ENCODE measurements around the gene CBY1. TPM values are rescaled to one million over a fixed set of nuclear protein-coding genes. Genes with fewer than 3 reads are reported as not detected.

The CBY1 gene
- total RNA-seq, 2 experiments from 2014 or later = 3.5 to 12.8 TPM

- no TSS peak for BruUV-seq (replicated peaks)
- H2AFZ ChIP-seq (ENCODE audit: low read length) = no peak overlapping the region
- H3K4me3 ChIP-seq (ENCODE audit: low read depth, low read length, poor library complexity, severe bottlenecking) = peak overlapping the region; percentile 28
- H3K9me3 ChIP-seq (ENCODE audit: low read length) = no peaks in the 10 kb centered on the region
- DNase-seq (ENCODE audit: low spot score) = peak; percentile 62
- intact Hi-C loops (cut with micrococcal nuclease; ENCODE audit: unreplicated experiment) = loop anchor here (10.0 kb wide), 1 partner anchor 655 kb away; the partner anchor contains the start of gene PICK1
- H3K4me1 ChIP-seq (ENCODE audit: insufficient read depth, low read length, poor library complexity, severe bottlenecking) = peaks cover 43% of the 10 kb centered on the region
- peaks cover 77% of the 10 kb centered on the region for H3K79me2 ChIP-seq (ENCODE audit: insufficient read depth, low read depth, low read length)
- H3K27ac ChIP-seq (ENCODE audit: low read depth, low read length, poor library complexity, severe bottlenecking) = no peak overlapping the region
- H4K20me1 ChIP-seq (ENCODE audit: insufficient read depth, low read length) = peaks cover 39% of the 10 kb centered on the region
- no peaks in the 10 kb centered on the region for H3K9me2 ChIP-seq (ENCODE audit: insufficient read depth, low read length)
- ChIA-PET CTCF (ENCODE audit: unreplicated experiment) (interaction anchor here (0.5 kb wide), 1 partner anchor 1204 kb away, joined by 3 read pairs; no protein-coding TSS in a partner anchor), POLR2A (interaction anchor here (0.6 to 0.7 kb wide), 3 partner anchors 15 to 327 kb away, joined by 3 to 4 read pairs (median 3); no protein-coding TSS in a partner anchor)
- H3K4me2 ChIP-seq (ENCODE audit: low read length) = peak overlapping the region; percentile 81
- peaks cover 28% of the 10 kb centered on the region for H3K36me3 ChIP-seq (ENCODE audit: insufficient read depth, low read length)
- TF ChIP-seq CTCF (conservative IDR thresholded peaks at IDR 0.05; ENCODE audit: low read length) = no peak
- no peak for TF ChIP-seq EZH2phosphoT487 (IDR thresholded peaks at IDR 0.05; ENCODE audit: borderline replicate concordance, low read depth, low read length)
These were observed 52.9 kb downstream of the CBY1 start for GRCh38 chr22:38709306-38709705.

- H3K4me2 ChIP-seq (ENCODE audit: low read length) = no peak overlapping the region
- H3K36me3 ChIP-seq (ENCODE audit: insufficient read depth, low read length) = peaks cover 30% of the 10 kb centered on the region
- H4K20me1 ChIP-seq (ENCODE audit: insufficient read depth, low read length) = peaks cover 43% of the 10 kb centered on the region
- peaks cover 34% of the 10 kb centered on the region for H3K4me1 ChIP-seq (ENCODE audit: insufficient read depth, low read length, poor library complexity, severe bottlenecking)
- CTCF ChIA-PET (ENCODE audit: unreplicated experiment) = interaction anchor here (0.6 kb wide), 1 partner anchor 14 kb away, joined by 3 read pairs; no protein-coding TSS in a partner anchor
- no peak overlapping the region for H3K27ac ChIP-seq (ENCODE audit: low read depth, low read length, poor library complexity, severe bottlenecking)
- DNase-seq (ENCODE audit: low spot score) = no peak
- H3K79me2 ChIP-seq (ENCODE audit: insufficient read depth, low read depth, low read length) = peaks cover 77% of the 10 kb centered on the region
- BruUV-seq (replicated peaks) = TSS peak; percentile 11
- POLR2A ChIA-PET = no interaction called here
- no peak overlapping the region for H2AFZ ChIP-seq (ENCODE audit: low read length)
- no peak for TF ChIP-seq CTCF (conservative IDR thresholded peaks at IDR 0.05; ENCODE audit: low read length)
- TF ChIP-seq EZH2phosphoT487 (IDR thresholded peaks at IDR 0.05; ENCODE audit: borderline replicate concordance, low read depth, low read length) = no peak
- intact Hi-C loops (cut with micrococcal nuclease; ENCODE audit: unreplicated experiment) = no loop called here
- H3K4me3 ChIP-seq (ENCODE audit: low read depth, low read length, poor library complexity, severe bottlenecking) = no peak overlapping the region
- H3K9me2 ChIP-seq (ENCODE audit: insufficient read depth, low read length) = no peaks in the 10 kb centered on the region
- no peaks in the 10 kb centered on the region for H3K9me3 ChIP-seq (ENCODE audit: low read length)
These were observed 53.9 kb downstream of the CBY1 start for GRCh38 chr22:38710351-38710750.

GRCh38 chr22:38710866-38711265 lies 54.4 kb downstream of the CBY1 start:
- H3K4me1 ChIP-seq (ENCODE audit: insufficient read depth, low read length, poor library complexity, severe bottlenecking) = peaks cover 34% of the 10 kb centered on the region
- DNase-seq (ENCODE audit: low spot score) = no peak
- CTCF ChIA-PET (ENCODE audit: unreplicated experiment) = no interaction called here
- H3K4me2 ChIP-seq (ENCODE audit: low read length) = no peak overlapping the region
- H3K79me2 ChIP-seq (ENCODE audit: insufficient read depth, low read depth, low read length) = peaks cover 77% of the 10 kb centered on the region
- POLR2A ChIA-PET = no interaction called here
- no peaks in the 10 kb centered on the region for H3K9me2 ChIP-seq (ENCODE audit: insufficient read depth, low read length)
- H3K36me3 ChIP-seq (ENCODE audit: insufficient read depth, low read length) = peaks cover 33% of the 10 kb centered on the region
- intact Hi-C loops (cut with micrococcal nuclease; ENCODE audit: unreplicated experiment) = no loop called here
- no peak overlapping the region for H2AFZ ChIP-seq (ENCODE audit: low read length)
- H3K4me3 ChIP-seq (ENCODE audit: low read depth, low read length, poor library complexity, severe bottlenecking) = no peak overlapping the region
- no peaks in the 10 kb centered on the region for H3K9me3 ChIP-seq (ENCODE audit: low read length)
- TF ChIP-seq EZH2phosphoT487 (IDR thresholded peaks at IDR 0.05; ENCODE audit: borderline replicate concordance, low read depth, low read length) (no peak), CTCF (conservative IDR thresholded peaks at IDR 0.05; ENCODE audit: low read length) (no peak)
- peaks cover 45% of the 10 kb centered on the region for H4K20me1 ChIP-seq (ENCODE audit: insufficient read depth, low read length)
- BruUV-seq (replicated peaks) = no TSS peak
- H3K27ac ChIP-seq (ENCODE audit: low read depth, low read length, poor library complexity, severe bottlenecking) = no peak overlapping the region
